ENCODE results near the gene SNAPC2.

GRCh38 chr19:7888826-7889217, 31.3 kb upstream of the SNAPC2 start:
- TF ChIP-seq EP300 (IDR thresholded peaks at IDR 0.05), result no peak
- TF ChIP-seq POLR2AphosphoS5 (IDR thresholded peaks at IDR 0.05), result no peak
- TF ChIP-seq CTCF (IDR thresholded peaks at IDR 0.05), result no peak
- no peak for TF ChIP-seq POLR2A (IDR thresholded peaks at IDR 0.05)

All from gastroesophageal sphincter (tissue), 3 donors.